Peyer's patch (tissue), 4 donors: ENCODE data around the gene PELI2. TPM values are rescaled to one million over a fixed set of nuclear protein-coding genes. Genes with fewer than 3 reads are reported as not detected.

ENCODE experiments used
- DNase-seq, 3 donors: peaks; one replicate each; pipeline ENCODE4 v3.0.0-alpha.2; 2017 to 2019
- H3K27ac ChIP-seq, 4 donors: fragments of 200-600 bp; sonication (generic); one replicate each; pipeline ENCODE4 v1.5.1; 2016 to 2019
- H3K27me3 ChIP-seq, 2 donors: fragments of 200-600 bp; sonication (generic); one replicate each; pipeline ENCODE4 v1.5.1; 2019
- H3K36me3 ChIP-seq, 3 donors: fragments of 200-600 bp; sonication (generic); one replicate each; pipeline ENCODE4 v1.5.1; 2016 to 2019
- H3K4me1 ChIP-seq, 4 donors: fragments of 200-600 bp; sonication (generic); one replicate each; pipeline ENCODE4 v1.5.1; 2016 to 2019
- H3K4me3 ChIP-seq, 4 donors: fragments of 200-600 bp; sonication (generic); 1 replicate in 3 of 4; 2 replicates in 1 of 4; pipeline ENCODE4 v1.5.1; 2016 to 2019; ENCODE audit warnings: mild to moderate bottlenecking in 1 of 4
- H3K9me3 ChIP-seq, 4 donors: fragments of 200-600 bp; sonication (generic); one replicate each; pipeline ENCODE4 v1.5.1; 2016 to 2019; ENCODE audit warnings: mild to moderate bottlenecking in 1 of 4
- POLR2A ChIP-seq, 2 donors: fragments of 450-650 bp; IDR thresholded peaks; one replicate each; pipeline ENCODE4 v1.5.1; 2017; ENCODE audit warnings: antibody characterized with exemption in 2 of 2, mild to moderate bottlenecking in 2 of 2, moderate library complexity in 2 of 2
- total RNA-seq, 4 donors: library from RNA; depleted of rRNA; stranded (reverse); fragments of >200 nt; gene quantifications; one replicate each; pipeline ENCODE4 v1.1.0, GENCODE V29; 2016
- TF ChIP-seq, protein P1 (sequence below), 6 experiments: fragments of 450-650 bp in 4 of 6; fragments of 200-600 bp in 2 of 6; sonication (generic) in 1 of 6; IDR thresholded peaks; one replicate each; pipeline ENCODE4 v1.5.1; 2017 to 2019; ENCODE audit warnings: antibody characterized with exemption in 6 of 6, mild to moderate bottlenecking in 3 of 6, moderate library complexity in 1 of 6

The PELI2 gene
- total RNA-seq, 4 donors from 2014 or later = 15.2 to 28.9 (median 18.6) TPM

DNA sequence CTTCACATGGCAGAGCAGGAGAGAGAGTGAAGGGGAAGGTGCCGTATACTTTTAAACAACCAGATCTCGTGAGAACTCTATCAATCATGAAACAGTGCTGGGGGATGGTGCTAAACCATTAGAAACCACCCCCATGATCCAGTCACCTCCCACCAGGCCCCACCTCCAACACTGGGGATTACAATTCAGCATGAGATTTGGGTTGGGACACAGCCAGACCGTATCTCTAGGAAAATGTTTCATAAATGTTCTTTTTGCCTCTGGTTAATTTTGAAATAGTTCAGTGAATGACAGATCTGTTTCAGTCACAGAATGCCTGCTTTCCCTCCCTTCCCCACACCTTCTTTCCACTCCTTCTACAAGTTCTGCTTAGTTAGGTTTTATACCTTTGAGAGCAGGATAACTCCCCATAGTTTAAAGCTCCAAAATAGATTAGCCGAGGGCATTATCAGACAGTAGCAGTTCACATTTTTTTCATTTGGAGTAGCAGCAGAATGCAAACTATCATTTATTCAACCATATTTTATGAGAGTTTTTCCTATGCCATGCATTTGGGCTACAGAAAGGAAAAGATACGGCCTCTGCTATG is 27.1 kb downstream of the PELI2 start:
- H3K36me3 ChIP-seq = no peaks in the 10 kb centered on the region
- H3K27me3 ChIP-seq = no peaks in the 10 kb centered on the region
- no peak overlapping the region for H3K4me3 ChIP-seq
- no peak overlapping the region for H3K27ac ChIP-seq
- no peak for DNase-seq
- no peaks in the 10 kb centered on the region for H3K4me1 ChIP-seq
- TF ChIP-seq POLR2A (IDR thresholded peaks at IDR 0.05) = no peak
- TF ChIP-seq, protein P1, sequence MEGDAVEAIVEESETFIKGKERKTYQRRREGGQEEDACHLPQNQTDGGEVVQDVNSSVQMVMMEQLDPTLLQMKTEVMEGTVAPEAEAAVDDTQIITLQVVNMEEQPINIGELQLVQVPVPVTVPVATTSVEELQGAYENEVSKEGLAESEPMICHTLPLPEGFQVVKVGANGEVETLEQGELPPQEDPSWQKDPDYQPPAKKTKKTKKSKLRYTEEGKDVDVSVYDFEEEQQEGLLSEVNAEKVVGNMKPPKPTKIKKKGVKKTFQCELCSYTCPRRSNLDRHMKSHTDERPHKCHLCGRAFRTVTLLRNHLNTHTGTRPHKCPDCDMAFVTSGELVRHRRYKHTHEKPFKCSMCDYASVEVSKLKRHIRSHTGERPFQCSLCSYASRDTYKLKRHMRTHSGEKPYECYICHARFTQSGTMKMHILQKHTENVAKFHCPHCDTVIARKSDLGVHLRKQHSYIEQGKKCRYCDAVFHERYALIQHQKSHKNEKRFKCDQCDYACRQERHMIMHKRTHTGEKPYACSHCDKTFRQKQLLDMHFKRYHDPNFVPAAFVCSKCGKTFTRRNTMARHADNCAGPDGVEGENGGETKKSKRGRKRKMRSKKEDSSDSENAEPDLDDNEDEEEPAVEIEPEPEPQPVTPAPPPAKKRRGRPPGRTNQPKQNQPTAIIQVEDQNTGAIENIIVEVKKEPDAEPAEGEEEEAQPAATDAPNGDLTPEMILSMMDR (IDR thresholded peaks at IDR 0.05) = no peak
- H3K9me3 ChIP-seq = no peaks in the 10 kb centered on the region

- TF ChIP-seq, protein P1 (IDR thresholded peaks at IDR 0.05) = no peak
- TF ChIP-seq POLR2A (IDR thresholded peaks at IDR 0.05) = no peak
- H3K27ac ChIP-seq = no peak overlapping the region
Observed at GRCh38 chr14:56145965-56146364, 27.8 kb downstream of the PELI2 start.

GRCh38 chr14:56147449-56147848 is 29.2 kb downstream of the PELI2 start:
- no peak overlapping the region for H3K4me3 ChIP-seq

More at GRCh38 chr14:56145965-56146364, 27.8 kb downstream of the PELI2 start:
- no peak overlapping the region for H3K4me3 ChIP-seq
- H3K36me3 ChIP-seq = no peaks in the 10 kb centered on the region
- DNase-seq = no peak
- no peaks in the 10 kb centered on the region for H3K4me1 ChIP-seq
- no peaks in the 10 kb centered on the region for H3K9me3 ChIP-seq
- no peaks in the 10 kb centered on the region for H3K27me3 ChIP-seq

GRCh38 chr14:56147986-56148901 is 30.0 kb downstream of the PELI2 start:
- TF ChIP-seq, protein P1 (IDR thresholded peaks at IDR 0.05) = no peak
- TF ChIP-seq POLR2A (IDR thresholded peaks at IDR 0.05) = no peak
- Histone ChIP-seq H3K27ac (no peak overlapping the region), H3K36me3 (no peaks in the 10 kb centered on the region), H3K4me1 (no peaks in the 10 kb centered on the region), H3K9me3 (no peaks in the 10 kb centered on the region), H3K4me3 (no peak overlapping the region), H3K27me3 (no peaks in the 10 kb centered on the region)
- no peak for DNase-seq

More at GRCh38 chr14:56147449-56147848, 29.2 kb downstream of the PELI2 start:
- Histone ChIP-seq H3K27me3 (no peaks in the 10 kb centered on the region), H3K4me1 (no peaks in the 10 kb centered on the region), H3K36me3 (no peaks in the 10 kb centered on the region), H3K27ac (no peak overlapping the region), H3K9me3 (no peaks in the 10 kb centered on the region)
- no peak for DNase-seq
- TF ChIP-seq POLR2A (IDR thresholded peaks at IDR 0.05) = no peak
- TF ChIP-seq, protein P1 (IDR thresholded peaks at IDR 0.05) = no peak

DNA sequence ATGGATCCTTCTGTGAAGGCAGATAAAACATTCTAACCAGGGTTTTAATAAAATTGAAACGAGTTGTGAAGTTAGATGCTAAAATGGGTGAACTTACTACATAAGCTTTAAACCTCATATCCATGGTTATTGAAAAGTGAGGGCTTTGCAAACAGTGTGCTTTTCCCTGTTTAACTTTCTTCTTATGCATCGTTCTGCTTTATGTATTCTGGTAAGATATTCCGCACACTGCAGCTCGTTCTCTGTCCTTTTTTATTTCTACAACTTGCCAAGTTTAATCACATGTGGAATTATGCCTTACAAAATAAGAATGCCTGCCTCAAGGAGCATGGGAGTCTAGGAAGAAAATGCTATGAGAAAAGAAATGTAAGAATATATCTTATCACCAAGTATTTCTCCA is 30.9 kb downstream of the PELI2 start:
- TF ChIP-seq, protein P1 (IDR thresholded peaks at IDR 0.05) = no peak
- TF ChIP-seq POLR2A (IDR thresholded peaks at IDR 0.05) = no peak
- Histone ChIP-seq H3K4me1 (no peaks in the 10 kb centered on the region), H3K27ac (no peak overlapping the region), H3K27me3 (no peaks in the 10 kb centered on the region), H3K36me3 (no peaks in the 10 kb centered on the region), H3K9me3 (no peaks in the 10 kb centered on the region), H3K4me3 (no peak overlapping the region)
- no peak for DNase-seq
